A549 (cell line): ENCODE results near the gene SPATA31A5. TPM values are rescaled to one million over a fixed set of nuclear protein-coding genes. Genes with fewer than 3 reads are reported as not detected.
"Not testable (repeated sequence)": the region's sequence is repeated elsewhere in the genome, so short reads cannot be mapped to it uniquely, and the experiment has no call there.

Experiments
- ATAC-seq, 2 experiments: fragments of 200-7000 bp in 1 of 2; fragments of >200 bp in 1 of 2; cut with Nextera tagmentation in 1 of 2; cut with Tn5 transposase in 1 of 2; 3 replicates each; pipeline versions ENCODE4 v1.8.0 to v1.9.1; 2018 to 2020; ENCODE audit warnings: mild to moderate bottlenecking in 1 of 2, moderate library complexity in 1 of 2
- CTCF ChIA-PET: fragments of 300-600 bp; sonication (Branson Sonifier 250); formaldehyde crosslinking; extraction: SDS; loops from one replicate; lab custom pipeline; 2021; ENCODE audit warnings: antibody characterized with exemption, inconsistent platforms; lab: Yijun Ruan, JAX
- POLR2A ChIA-PET: fragments of 350-600 bp; formaldehyde crosslinking; extraction: SDS; loops from one replicate; lab custom pipeline; 2021; ENCODE audit warnings: antibody characterized with exemption, inconsistent platforms; lab: Yijun Ruan, JAX
- DNase-seq, 2 experiments: peaks; one replicate each; pipeline versions ENCODE4 v3.0.0 to v3.0.0-alpha.2; 2011 to 2016; ENCODE audit warnings: low read depth in 1 of 2, low spot score in 1 of 2
- FAIRE-seq: peaks from 2 replicates; lab custom pipeline; 2011; peaks lifted over from hg19 to GRCh38; lab: Jason Lieb, UNC
- H3K27ac ChIP-seq, 2 experiments: fragments of >200 bp; sonication (Bioruptor Twin); formaldehyde crosslinking; 3 replicates each; pipeline ENCODE4 v1.5.1; 2016 to 2017
- H3K4me1 ChIP-seq: fragments of >200 bp; sonication (Bioruptor Twin); formaldehyde crosslinking; 3 replicates; pipeline ENCODE4 v1.6.1; 2016
- H3K4me2 ChIP-seq: fragments of >200 bp; sonication (Bioruptor Twin); formaldehyde crosslinking; 3 replicates; pipeline ENCODE4 v1.6.1; 2016
- H3K4me3 ChIP-seq: fragments of >200 bp; sonication (Bioruptor Twin); formaldehyde crosslinking; 3 replicates; pipeline ENCODE4 v1.5.1; 2016
- H3K9me3 ChIP-seq: fragments of >200 bp; sonication (Bioruptor Twin); formaldehyde crosslinking; 3 replicates; pipeline ENCODE4 v1.6.1; 2016
- WGBS: methylation state at CpG from one replicate; pipeline ENCODE4 v1.1.6; 2017; ENCODE audit errors: missing lambda C conversion rate; 5-methylcytosine and 5-hydroxymethylcytosine counted together
- polyA minus RNA-seq: library from RNA; depleted of rRNA, polyadenylated mRNA; stranded (reverse); fragments of >200 nt; gene quantifications from 2 replicates; pipeline ENCODE4 v1.2.3, GENCODE V29; 2011; rRNA and poly(A)+ RNA removed
- polyA plus RNA-seq, 4 experiments: library from polyadenylated mRNA; depleted of rRNA in 3 of 4; stranded (reverse); fragments of >200 nt; fragmentation: RNase III in 1 of 4; extraction: RNeasy Plus Mini Kit Qiagen cat#74134 plus additional on column Dnase treatment in 1 of 4; gene quantifications; 2 replicates in 3 of 4; 3 replicates in 1 of 4; pipeline ENCODE4 v1.2.3, GENCODE V29; 2011 to 2017
- small RNA-seq, 6 experiments: library from RNA; depleted of rRNA; stranded (forward); fragments of <200 nt; gene quantifications; one replicate each; pipeline ENCODE3, GENCODE V24; 2012

SPATA31A5 gene
- polyA plus RNA-seq (2011; rRNA removed) (not detected in 2 replicates), polyA plus RNA-seq (2017; fragmentation: RNase III; extraction: RNeasy Plus Mini Kit Qiagen cat#74134 plus additional on column Dnase treatment) (not detected in 3 replicates), polyA minus RNA-seq (not detected in 2 replicates)
- not detected in 2 replicates for polyA plus RNA-seq (2012; cell fraction: cytosol; rRNA removed)
- not detected in 2 replicates for polyA plus RNA-seq (2012; cell fraction: nucleus; rRNA removed)

DNA sequence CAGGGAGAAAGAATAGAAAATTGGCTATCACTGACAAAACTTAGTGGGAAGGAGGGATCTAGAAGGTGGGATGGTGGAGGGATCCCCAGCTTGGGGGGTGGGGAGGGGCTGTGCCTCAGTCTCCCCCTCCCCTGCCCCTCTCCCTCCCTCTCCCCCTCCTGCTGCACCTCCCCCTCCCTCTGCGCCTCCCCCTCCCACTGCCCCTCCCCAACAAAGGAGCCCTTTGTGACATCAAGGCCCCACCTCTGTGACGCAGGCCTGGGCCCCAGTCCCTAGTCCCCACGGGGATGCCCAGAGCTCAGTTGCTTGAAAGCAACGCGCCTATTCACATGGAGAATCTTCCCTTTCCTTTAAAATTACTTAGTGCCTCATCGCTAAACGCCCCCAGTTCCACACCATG is at the start of gene SPATA31A5:
TSS of gene SPATA31A5 (plus strand) at position 301 of the 400 bp plus-strand sequence. CDS start at position 330, 29 bp downstream.
- H3K4me2 ChIP-seq, CTCF ChIA-PET, H3K4me3 ChIP-seq, H3K27ac ChIP-seq, H3K9me3 ChIP-seq, POLR2A ChIA-PET, H3K4me1 ChIP-seq, ATAC-seq, DNase-seq, FAIRE-seq: not testable (repeated sequence)
- no CpG with 5 or more reads among the region's 7 CpGs for WGBS

DNA sequence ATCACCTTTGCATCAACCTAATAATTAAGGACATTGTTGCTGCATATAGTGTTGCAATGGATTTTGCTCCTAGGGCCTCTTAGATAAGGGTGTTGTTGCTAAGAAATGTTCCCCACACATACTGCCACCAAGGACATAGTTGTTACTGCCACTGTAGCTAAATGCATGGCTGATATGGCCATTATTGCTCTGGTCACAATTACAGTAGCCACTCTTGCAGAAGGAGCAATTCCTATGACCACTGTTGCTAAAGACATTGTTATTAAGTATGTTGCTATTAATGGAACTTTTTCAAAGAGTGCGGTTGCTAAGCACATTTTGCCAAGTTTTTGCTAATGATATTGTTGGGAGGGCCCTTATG is 48.8 kb downstream of the SPATA31A5 start:
- H3K4me1 ChIP-seq, H3K9me3 ChIP-seq, CTCF ChIA-PET, H3K4me2 ChIP-seq, H3K27ac ChIP-seq, DNase-seq, POLR2A ChIA-PET, H3K4me3 ChIP-seq, FAIRE-seq: not testable (repeated sequence)
- WGBS = no CpG with 5 or more reads among the region's 1 CpG
- ATAC-seq = peak; percentile 38 to 58; a peak in 4 of 6 replicates

DNA sequence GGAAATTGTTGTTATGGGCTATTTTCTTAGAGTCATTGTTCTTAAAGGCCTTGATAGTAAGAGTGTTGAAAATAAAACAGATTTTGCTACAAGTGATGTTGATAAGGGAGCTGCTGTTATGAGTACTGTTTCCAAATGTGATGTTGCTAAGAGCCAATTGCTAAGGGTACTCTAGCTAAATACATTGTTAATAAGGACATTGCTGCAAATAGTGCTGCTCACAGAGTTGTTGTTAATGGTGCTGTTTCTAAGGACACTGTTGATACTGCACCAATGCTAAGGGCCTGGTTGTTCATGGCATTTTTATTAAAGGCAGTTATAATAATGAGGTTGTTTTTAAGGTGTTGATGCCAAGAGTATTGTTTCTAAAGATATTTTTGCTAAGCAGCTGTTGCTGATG is 52.2 kb downstream of the SPATA31A5 start:
- ATAC-seq, DNase-seq, POLR2A ChIA-PET: not testable (repeated sequence)

More for the DNA sequence above, 52.2 kb downstream of the SPATA31A5 start:
- H3K4me1 ChIP-seq, H3K4me2 ChIP-seq, FAIRE-seq, H3K4me3 ChIP-seq, H3K9me3 ChIP-seq, H3K27ac ChIP-seq, CTCF ChIA-PET: not testable (repeated sequence)

Small RNAs within 50 kb of the gene (small RNA-seq; reads per million reads assigned to genes)
- gene AL590491.3 = 0 reads per million in 6 experiments
